Trophoblast cell (in vitro differentiated cells and primary cell): Measurements from ENCODE around the gene PPP2R2D.
"Not testable (repeated sequence)": the region's sequence is repeated elsewhere in the genome, so short reads cannot be mapped to it uniquely, and the experiment has no call there.

Source experiments
- DNase-seq, 2 donors: peaks; one replicate each; pipeline ENCODE4 v3.0.0-alpha.2; 2016
- H2AFZ ChIP-seq: 2 replicates; pipeline ENCODE4 v1.6.1; 2013; ENCODE audit warnings: low read length, moderate library complexity, mild to moderate bottlenecking; ENCODE audit not compliant: insufficient read depth, poor library complexity
- H2AK5ac ChIP-seq: 2 replicates; pipeline ENCODE4 v1.6.1; 2013; ENCODE audit warnings: mild to moderate bottlenecking, low read length
- H2BK120ac ChIP-seq: 2 replicates; pipeline ENCODE4 v1.6.1; 2013; ENCODE audit warnings: low read length, mild to moderate bottlenecking, moderate library complexity; ENCODE audit not compliant: insufficient read depth, poor library complexity
- H2BK12ac ChIP-seq: 2 replicates; pipeline ENCODE4 v1.6.1; 2013; ENCODE audit warnings: mild to moderate bottlenecking, low read length, moderate library complexity
- H2BK5ac ChIP-seq: 2 replicates; pipeline ENCODE4 v1.6.1; 2013; ENCODE audit warnings: low read length, low read depth, moderate library complexity, mild to moderate bottlenecking; ENCODE audit not compliant: poor library complexity
- H3K14ac ChIP-seq: 2 replicates; pipeline ENCODE4 v1.6.1; 2013; ENCODE audit warnings: mild to moderate bottlenecking, low read length
- H3K18ac ChIP-seq: 2 replicates; pipeline ENCODE4 v1.6.1; 2013; ENCODE audit warnings: mild to moderate bottlenecking, low read length
- H3K23ac ChIP-seq: 2 replicates; pipeline ENCODE4 v1.6.1; 2013; ENCODE audit warnings: low read length
- H3K27ac ChIP-seq: 2 replicates; pipeline ENCODE4 v1.5.1; 2013; ENCODE audit warnings: low read depth, mild to moderate bottlenecking, inconsistent platforms, low read length, moderate library complexity
- H3K27me3 ChIP-seq: 2 replicates; pipeline ENCODE4 v1.6.1; 2013; ENCODE audit warnings: inconsistent platforms, mild to moderate bottlenecking, low read length, moderate library complexity; ENCODE audit not compliant: insufficient read depth
- H3K36me3 ChIP-seq, 2 experiments: 1 replicate in 1 of 2; 2 replicates in 1 of 2; pipeline ENCODE4 v1.6.1; 2013; ENCODE audit warnings: low read length in 2 of 2, mild to moderate bottlenecking in 2 of 2, moderate library complexity in 1 of 2; ENCODE audit not compliant: insufficient read depth in 2 of 2, control insufficient read depth in 1 of 2
- H3K4ac ChIP-seq: 2 replicates; pipeline ENCODE4 v1.6.1; 2013; ENCODE audit warnings: low read depth, mild to moderate bottlenecking, low read length, moderate library complexity
- H3K4me1 ChIP-seq, 2 experiments: 1 replicate in 1 of 2; 2 replicates in 1 of 2; pipeline ENCODE4 v1.6.1; 2013; ENCODE audit warnings: low read length in 2 of 2, mild to moderate bottlenecking in 2 of 2, moderate library complexity in 1 of 2; ENCODE audit not compliant: insufficient read depth in 2 of 2, control insufficient read depth in 1 of 2
- H3K4me2 ChIP-seq: 2 replicates; pipeline ENCODE4 v1.6.1; 2013; ENCODE audit warnings: inconsistent platforms, mild to moderate bottlenecking, low read length, moderate library complexity
- H3K4me3 ChIP-seq: 2 replicates; pipeline ENCODE4 v1.5.1; 2013; ENCODE audit warnings: mild to moderate bottlenecking, low read depth, low read length, inconsistent platforms
- H3K79me1 ChIP-seq: one replicate; pipeline ENCODE4 v1.6.1; 2013; ENCODE audit warnings: low read length
- H3K79me2 ChIP-seq: 2 replicates; pipeline ENCODE4 v1.6.1; 2013; ENCODE audit warnings: low read length, mild to moderate bottlenecking; ENCODE audit not compliant: control insufficient read depth, insufficient read depth, poor library complexity
- H3K9ac ChIP-seq: 2 replicates; pipeline ENCODE4 v1.6.1; 2013; ENCODE audit warnings: mild to moderate bottlenecking, low read length
- H3K9me3 ChIP-seq: 2 replicates; pipeline ENCODE4 v1.6.1; 2013; ENCODE audit warnings: low read depth, mild to moderate bottlenecking, control low read depth, inconsistent platforms, low read length; ENCODE audit not compliant: insufficient read depth
- H4K12ac ChIP-seq: 2 replicates; pipeline ENCODE4 v1.6.1; 2013; ENCODE audit warnings: low read depth, mild to moderate bottlenecking, low read length, moderate library complexity
- H4K8ac ChIP-seq: 2 replicates; pipeline ENCODE4 v1.6.1; 2013; ENCODE audit warnings: low read depth, mild to moderate bottlenecking, low read length, moderate library complexity
- H4K91ac ChIP-seq: one replicate; pipeline ENCODE4 v1.6.1; 2013; ENCODE audit warnings: low read depth, mild to moderate bottlenecking, low read length, moderate library complexity
- WGBS: extraction: QIAGEN DNeasy Blood & Tissue Kit; methylation state at CpG from one replicate; pipeline ENCODE4 v1.1.7; 2013; ENCODE audit warnings: missing lambda C conversion rate; ENCODE audit not compliant: insufficient read length, insufficient coverage; ENCODE audit errors: extremely low coverage; 5-methylcytosine and 5-hydroxymethylcytosine counted together

Gene PPP2R2D

DNA sequence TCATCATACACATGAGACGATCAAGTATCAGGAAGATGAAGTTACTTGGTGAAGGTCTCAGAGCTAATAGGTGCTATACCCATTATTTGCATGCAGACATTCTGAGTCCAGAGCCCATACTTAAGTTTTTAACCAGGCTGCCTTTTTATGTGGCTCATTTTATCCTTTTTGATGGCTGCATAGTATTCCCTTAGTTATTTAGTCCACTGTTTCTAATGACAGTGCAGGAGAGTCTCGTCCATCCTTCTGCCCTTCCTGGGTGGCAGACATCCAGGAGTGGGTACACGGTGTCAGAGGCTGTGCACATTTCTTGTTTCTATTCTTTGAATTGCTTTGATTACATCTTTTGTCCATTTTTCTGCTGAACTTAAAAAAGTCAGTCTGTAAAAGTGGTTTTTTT lies 11.8 kb downstream of the PPP2R2D start:
- Histone ChIP-seq H3K9me3 (no peaks in the 10 kb centered on the region), H3K4me3 (no peak overlapping the region), H3K4me1 (peaks cover 0 to 5% of the 10 kb centered on the region in 2 experiments), H3K4me2 (no peak overlapping the region), H4K8ac (no peak overlapping the region), H2AFZ (no peak overlapping the region), H3K18ac (no peak overlapping the region), H2BK5ac (no peak overlapping the region), H3K4ac (peak overlapping the region; percentile 64), H3K36me3 (peaks cover 12 to 15% of the 10 kb centered on the region in 2 experiments), H4K91ac (no peak overlapping the region), H3K27me3 (no peaks in the 10 kb centered on the region), H4K12ac (no peak overlapping the region), H3K9ac (no peak overlapping the region), H3K14ac (no peak overlapping the region), H3K79me2 (peaks cover 11% of the 10 kb centered on the region), H2BK120ac (no peak overlapping the region), H2BK12ac (no peak overlapping the region), H3K23ac (no peak overlapping the region), H3K79me1 (no peaks in the 10 kb centered on the region), H2AK5ac (no peak overlapping the region), H3K27ac (no peak overlapping the region)
- no CpG with 5 or more reads among the region's 3 CpGs for whole genome bisulfite sequencing
- no peak for DNase-seq

DNA sequence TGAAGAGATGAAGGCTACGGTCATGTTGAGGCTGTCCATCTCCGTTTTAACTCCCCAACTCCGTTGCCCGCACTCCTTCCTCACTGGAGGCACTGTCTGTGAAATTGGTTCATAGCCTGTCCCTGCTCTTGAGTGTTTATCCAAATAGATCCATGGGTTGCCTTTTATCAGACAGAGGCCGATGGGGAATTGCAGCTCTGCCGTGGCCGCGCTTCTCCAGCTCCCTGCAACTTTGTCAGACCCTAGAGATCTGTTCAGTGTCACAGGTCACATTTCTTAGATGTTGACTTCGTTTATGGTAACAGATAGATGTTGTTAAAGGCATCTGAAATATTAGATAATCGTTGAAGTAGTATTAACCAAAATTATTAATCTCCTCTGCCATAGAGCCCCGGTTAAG lies 14.7 kb downstream of the PPP2R2D start:
- Histone ChIP-seq H3K79me2 (peaks cover 7% of the 10 kb centered on the region), H3K36me3 (peaks cover 5 to 6% of the 10 kb centered on the region in 2 experiments), H4K91ac (no peak overlapping the region), H3K27ac (no peak overlapping the region), H3K4ac (peak overlapping the region; percentile 15), H2AK5ac (no peak overlapping the region), H2BK5ac (no peak overlapping the region), H2AFZ (no peak overlapping the region), H3K4me1 (peaks cover 0 to 5% of the 10 kb centered on the region in 2 experiments), H3K9ac (no peak overlapping the region), H4K12ac (no peak overlapping the region), H3K18ac (no peak overlapping the region), H4K8ac (no peak overlapping the region), H3K4me2 (no peak overlapping the region), H2BK120ac (no peak overlapping the region), H2BK12ac (no peak overlapping the region), H3K23ac (no peak overlapping the region), H3K14ac (no peak overlapping the region), H3K27me3 (no peaks in the 10 kb centered on the region), H3K4me3 (no peak overlapping the region), H3K9me3 (no peaks in the 10 kb centered on the region), H3K79me1 (peaks cover 3% of the 10 kb centered on the region)
- no peak for DNase-seq
- no CpG with 5 or more reads among the region's 11 CpGs for WGBS

DNA sequence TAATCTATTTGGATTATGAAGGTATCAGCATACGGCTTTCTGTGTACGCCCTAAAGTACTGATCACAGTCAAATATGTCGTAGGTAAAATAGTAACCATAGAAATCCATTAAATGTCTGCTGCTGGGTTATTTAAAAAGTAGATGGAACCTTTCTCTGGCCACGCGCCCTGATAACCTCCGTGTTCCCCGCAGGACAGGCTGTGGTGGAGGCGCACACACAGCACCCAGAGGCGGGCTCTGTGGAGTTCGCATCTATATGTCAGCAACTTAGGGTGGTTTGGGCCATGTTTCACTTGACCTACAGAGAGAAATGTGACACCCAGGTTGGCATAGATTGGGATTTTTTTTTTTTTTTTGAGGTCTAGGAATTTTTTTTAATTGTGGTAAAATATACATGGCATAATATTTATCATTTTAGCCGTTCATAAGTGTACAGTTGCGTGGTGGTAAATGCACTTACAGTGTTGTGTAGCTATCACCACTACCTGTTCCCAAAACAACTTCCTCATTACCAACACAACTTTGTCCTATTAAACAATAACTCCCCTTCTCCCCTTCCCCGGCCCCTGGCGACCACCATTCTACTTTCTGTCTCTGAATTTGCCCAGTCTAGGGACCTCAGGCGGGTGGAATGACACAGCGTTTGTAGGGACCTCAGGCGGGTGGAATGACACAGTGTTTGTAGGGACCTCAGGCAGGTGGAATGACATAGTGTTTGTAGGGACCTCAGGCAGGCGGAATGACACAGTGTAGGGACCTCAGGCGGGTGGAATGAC lies 15.4 kb downstream of the PPP2R2D start:
- Histone ChIP-seq H3K4me1 (peaks cover 0 to 5% of the 10 kb centered on the region in 2 experiments), H3K27ac (no peak overlapping the region), H3K4ac (peak overlapping the region; percentile 90), H2AK5ac (no peak overlapping the region), H2BK12ac (peak overlapping the region; percentile 24), H2AFZ (no peak overlapping the region), H4K12ac (no peak overlapping the region), H3K79me2 (peaks cover 7% of the 10 kb centered on the region), H3K14ac (no peak overlapping the region), H3K36me3 (peaks cover 5 to 6% of the 10 kb centered on the region in 2 experiments), H2BK120ac (peak overlapping the region; percentile 52), H3K9me3 (no peaks in the 10 kb centered on the region), H3K23ac (no peak overlapping the region), H4K8ac (peak overlapping the region; percentile 25), H3K4me3 (no peak overlapping the region), H3K4me2 (no peak overlapping the region), H4K91ac (peak overlapping the region; percentile 43), H3K79me1 (peaks cover 3% of the 10 kb centered on the region), H3K27me3 (no peaks in the 10 kb centered on the region), H2BK5ac (no peak overlapping the region), H3K18ac (peak overlapping the region; percentile 61), H3K9ac (no peak overlapping the region)
- DNase-seq = no peak
- no CpG with 5 or more reads among the region's 19 CpGs for WGBS

DNA sequence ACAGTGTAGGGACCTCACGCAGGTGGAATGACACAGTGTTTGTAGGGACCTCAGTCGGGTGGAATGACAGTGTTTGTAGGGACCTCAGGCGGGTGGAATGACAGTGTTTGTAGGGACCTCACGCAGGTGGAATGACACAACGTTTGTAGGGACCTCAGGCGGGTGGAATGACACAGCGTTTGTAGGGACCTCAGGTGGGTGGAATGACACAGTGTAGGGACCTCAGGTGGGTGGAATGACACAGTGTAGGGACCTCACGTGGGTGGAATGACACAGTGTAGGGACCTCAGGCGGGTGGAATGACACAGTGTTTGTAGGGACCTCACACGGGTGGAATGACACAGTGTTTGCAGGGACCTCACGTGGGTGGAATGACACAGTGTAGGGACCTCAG lies 16.0 kb downstream of the PPP2R2D start:
- not testable (repeated sequence) for H4K12ac ChIP-seq, H3K9me3 ChIP-seq, H2AK5ac ChIP-seq, DNase-seq, H3K4me3 ChIP-seq, H3K9ac ChIP-seq, H3K14ac ChIP-seq, H3K79me1 ChIP-seq, H3K4me2 ChIP-seq, H3K27me3 ChIP-seq, H3K4me1 ChIP-seq, H3K36me3 ChIP-seq, H3K79me2 ChIP-seq, H2AFZ ChIP-seq, H3K27ac ChIP-seq
- Histone ChIP-seq H4K91ac (peak overlapping the region; percentile 43), H2BK120ac (peak overlapping the region; percentile 52), H2BK5ac (peak overlapping the region; percentile 19), H3K18ac (peak overlapping the region; percentile 61), H3K4ac (peak overlapping the region; percentile 90), H3K23ac (peak overlapping the region; percentile 81), H2BK12ac (peak overlapping the region; percentile 24), H4K8ac (peak overlapping the region; percentile 25)
- no CpG with 5 or more reads among the region's 11 CpGs for WGBS
